Astrocyte (in vitro differentiated cells and primary cell): ENCODE data around the gene ABHD11. TPM values are rescaled to one million over a fixed set of nuclear protein-coding genes. Genes with fewer than 3 reads are reported as not detected.

Source experiments
- DNase-seq: peaks from one replicate; pipeline ENCODE4 v3.0.0-alpha.2; 2010; ENCODE audit warnings: low read depth
- FAIRE-seq: peaks from 2 replicates; lab custom pipeline; 2011; peaks lifted over from hg19 to GRCh38; lab: Jason Lieb, UNC
- H2AFZ ChIP-seq: 2 replicates; pipeline ENCODE4 v1.6.0; 2012; ENCODE audit warnings: low read depth, low read length, inconsistent platforms
- H3K27ac ChIP-seq: 2 replicates; pipeline ENCODE4 v1.5.1; 2011; ENCODE audit warnings: low read depth, low read length, inconsistent platforms
- H3K27me3 ChIP-seq: 2 replicates; pipeline ENCODE4 v1.6.0; 2011; ENCODE audit warnings: low read length, inconsistent platforms; ENCODE audit not compliant: insufficient read depth
- H3K36me3 ChIP-seq: 2 replicates; pipeline ENCODE4 v1.5.1; 2011; ENCODE audit warnings: low read length, inconsistent platforms; ENCODE audit not compliant: insufficient read depth
- H3K4me1 ChIP-seq: 2 replicates; pipeline ENCODE4 v1.5.1; 2011; ENCODE audit warnings: low read length, inconsistent platforms; ENCODE audit not compliant: insufficient read depth
- H3K4me2 ChIP-seq: 2 replicates; pipeline ENCODE4 v1.6.0; 2012; ENCODE audit warnings: low read length, inconsistent platforms
- H3K4me3 ChIP-seq: 2 replicates; pipeline ENCODE4 v1.5.1; 2011; ENCODE audit warnings: low read depth, mild to moderate bottlenecking, low read length, inconsistent platforms; ENCODE audit not compliant: insufficient read depth
- H3K79me2 ChIP-seq: 2 replicates; pipeline ENCODE4 v1.6.0; 2012; ENCODE audit warnings: mild to moderate bottlenecking, low read length, inconsistent platforms; ENCODE audit not compliant: insufficient read depth
- H3K9ac ChIP-seq: 2 replicates; pipeline ENCODE4 v1.6.0; 2012; ENCODE audit warnings: mild to moderate bottlenecking, low read length, inconsistent platforms
- H3K9me3 ChIP-seq: 2 replicates; pipeline ENCODE4 v1.5.1; 2012; ENCODE audit warnings: low read depth, mild to moderate bottlenecking, low read length, inconsistent platforms; ENCODE audit not compliant: insufficient read depth
- H4K20me1 ChIP-seq: 2 replicates; pipeline ENCODE4 v1.6.0; 2012; ENCODE audit warnings: low read length, inconsistent platforms; ENCODE audit not compliant: insufficient read depth
- H3K27ac Mint-ChIP-seq: one replicate; pipeline ENCODE4 v1.8.0; 2021; ENCODE audit warnings: mild to moderate bottlenecking, mixed read lengths; ENCODE audit not compliant: unreplicated experiment
- H3K27me3 Mint-ChIP-seq: one replicate; pipeline ENCODE4 v1.8.0; 2021; ENCODE audit warnings: low read depth, mixed read lengths; ENCODE audit not compliant: unreplicated experiment
- H3K36me3 Mint-ChIP-seq: one replicate; pipeline ENCODE4 v1.8.0; 2021; ENCODE audit warnings: low read depth, mixed read lengths; ENCODE audit not compliant: unreplicated experiment
- H3K4me1 Mint-ChIP-seq: one replicate; pipeline ENCODE4 v1.8.0; 2021; ENCODE audit warnings: low read depth, mixed read lengths; ENCODE audit not compliant: unreplicated experiment
- H3K4me3 Mint-ChIP-seq: one replicate; pipeline ENCODE4 v1.8.0; 2021; ENCODE audit warnings: mild to moderate bottlenecking, moderate library complexity, mixed read lengths; ENCODE audit not compliant: unreplicated experiment
- H3K9me3 Mint-ChIP-seq: one replicate; pipeline ENCODE4 v1.8.0; 2021; ENCODE audit warnings: mild to moderate bottlenecking, mixed read lengths; ENCODE audit not compliant: unreplicated experiment
- CTCF ChIP-seq: IDR thresholded peaks from 2 replicates; pipeline ENCODE4 v1.5.1; 2011; ENCODE audit warnings: low read depth, mild to moderate bottlenecking, inconsistent platforms, low read length, moderate library complexity; ENCODE audit not compliant: insufficient read depth
- EZH2 ChIP-seq: IDR thresholded peaks from 2 replicates; pipeline ENCODE4 v1.6.1; 2012; ENCODE audit warnings: mild to moderate bottlenecking, low read length, inconsistent platforms; ENCODE audit not compliant: insufficient read depth
- total RNA-seq: library from RNA; stranded (reverse); gene quantifications from 2 replicates; pipeline ENCODE4 v1.2.1, GENCODE V29; 2021

Gene ABHD11
- total RNA-seq, 1 donor from 2014 or later: 10.8 TPM

GRCh38 chr7:73749931-73750776 is 11.6 kb upstream of the ABHD11 start:
- H3K4me3 ChIP-seq: no peak overlapping the region
- TF ChIP-seq EZH2 (no peak), CTCF (no peak)
- no peaks in the 10 kb centered on the region for H3K36me3 ChIP-seq
- no peaks in the 10 kb centered on the region for H3K9me3 ChIP-seq
- H3K9me3 Mint-ChIP-seq: peaks cover 8% of the 10 kb centered on the region
- no peak overlapping the region for H3K4me2 ChIP-seq
- no peak overlapping the region for H3K4me3 Mint-ChIP-seq
- no peak overlapping the region for H3K27ac Mint-ChIP-seq
- no peaks in the 10 kb centered on the region for H3K27me3 ChIP-seq
- H3K36me3 Mint-ChIP-seq: peaks cover 4% of the 10 kb centered on the region
- H3K9ac ChIP-seq: no peak overlapping the region
- no peak overlapping the region for H2AFZ ChIP-seq
- DNase-seq: no peak
- peaks cover 3% of the 10 kb centered on the region for H3K27me3 Mint-ChIP-seq
- H3K79me2 ChIP-seq: no peaks in the 10 kb centered on the region
- H3K4me1 ChIP-seq: no peaks in the 10 kb centered on the region
- H3K27ac ChIP-seq: no peak overlapping the region
- FAIRE-seq: no peak
- H3K4me1 Mint-ChIP-seq: no peaks in the 10 kb centered on the region
- no peaks in the 10 kb centered on the region for H4K20me1 ChIP-seq

GRCh38 chr7:73746378-73746777 is 7.8 kb upstream of the ABHD11 start:
- Histone ChIP-seq H3K9ac (no peak overlapping the region), H3K27ac (no peak overlapping the region), H3K4me2 (no peak overlapping the region), H3K79me2 (no peaks in the 10 kb centered on the region), H3K27me3 (no peaks in the 10 kb centered on the region), H4K20me1 (no peaks in the 10 kb centered on the region), H3K4me3 (no peak overlapping the region), H3K9me3 (no peaks in the 10 kb centered on the region), H2AFZ (no peak overlapping the region), H3K4me1 (peaks cover 4% of the 10 kb centered on the region), H3K36me3 (no peaks in the 10 kb centered on the region)
- TF ChIP-seq EZH2 (no peak), CTCF (no peak)
- peaks cover 7% of the 10 kb centered on the region for H3K36me3 Mint-ChIP-seq
- no peaks in the 10 kb centered on the region for H3K4me1 Mint-ChIP-seq
- no peak overlapping the region for H3K27ac Mint-ChIP-seq
- H3K9me3 Mint-ChIP-seq: peaks cover 7% of the 10 kb centered on the region
- no peak for FAIRE-seq
- DNase-seq: no peak
- H3K27me3 Mint-ChIP-seq: peaks cover 12% of the 10 kb centered on the region
- no peak overlapping the region for H3K4me3 Mint-ChIP-seq
